Measurements from ENCODE around the gene ANKRD10. TPM values are rescaled to one million over a fixed set of nuclear protein-coding genes. Genes with fewer than 3 reads are reported as not detected.

The ANKRD10 gene
- total and polyA plus RNA-seq, 2 experiments from 2014 or later, result 39.9 to 42.7 TPM

- in situ Hi-C loops (cut with MboI), result no loop called here
- Histone ChIP-seq H3K79me2 (ENCODE audit: insufficient read depth) (no peaks in the 10 kb centered on the region), H3K4me1 (ENCODE audit: insufficient read depth) (peaks cover 5% of the 10 kb centered on the region), H3F3A (ENCODE audit: insufficient read depth) (no peaks in the 10 kb centered on the region; the same call in 1 of the 2 replicates), H3K9me2 (ENCODE audit: insufficient read depth) (no peaks in the 10 kb centered on the region), H3K27me3 (replicated peaks; ENCODE audit: insufficient read depth) (no peaks in the 10 kb centered on the region), H4K20me1 (ENCODE audit: insufficient read depth) (no peaks in the 10 kb centered on the region), H3K9me3 (ENCODE audit: low read depth) (no peaks in the 10 kb centered on the region), H3K36me3 (ENCODE audit: low read depth) (no peaks in the 10 kb centered on the region), H3K9ac (no peak overlapping the region), H3K27ac (no peak overlapping the region), H3K4me2 (ENCODE audit: unreplicated experiment) (no peak overlapping the region), H3K4me3 (no peak overlapping the region), H2AFZ (no peak overlapping the region)
- TF ChIP-seq EZH2 (IDR thresholded peaks at IDR 0.05; ENCODE audit: insufficient read depth, poor library complexity, severe bottlenecking) (no peak), EZH2phosphoT487 (IDR thresholded peaks at IDR 0.05; ENCODE audit: insufficient read depth, low read depth) (no peak)
- WGBS, 2 experiments (ENCODE audit: low coverage in 1 of 2, low lambda C conversion rate in 2 of 2, missing lambda C conversion rate in 2 of 2), result 92 to 93% methylated on average over 15 of the region's 15 CpGs
- DNase-seq, result no peak
Measured at GRCh38 chr13:110879482-110879881, 35.4 kb downstream of the ANKRD10 start.

- Histone ChIP-seq H4K20me1 (ENCODE audit: insufficient read depth) (no peaks in the 10 kb centered on the region), H3K27me3 (replicated peaks; ENCODE audit: insufficient read depth) (no peaks in the 10 kb centered on the region), H3K4me3 (no peak overlapping the region), H3K4me2 (ENCODE audit: unreplicated experiment) (no peak overlapping the region), H3F3A (ENCODE audit: insufficient read depth) (no peaks in the 10 kb centered on the region), H2AFZ (no peak overlapping the region), H3K36me3 (ENCODE audit: low read depth) (no peaks in the 10 kb centered on the region), H3K79me2 (ENCODE audit: insufficient read depth) (no peaks in the 10 kb centered on the region), H3K9me2 (ENCODE audit: insufficient read depth) (no peaks in the 10 kb centered on the region), H3K27ac (no peak overlapping the region), H3K4me1 (ENCODE audit: insufficient read depth) (peaks cover 5% of the 10 kb centered on the region), H3K9ac (no peak overlapping the region), H3K9me3 (ENCODE audit: low read depth) (no peaks in the 10 kb centered on the region)
- DNase-seq, result peak; percentile 24
- TF ChIP-seq EZH2 (IDR thresholded peaks at IDR 0.05; ENCODE audit: insufficient read depth, poor library complexity, severe bottlenecking) (no peak), EZH2phosphoT487 (IDR thresholded peaks at IDR 0.05; ENCODE audit: insufficient read depth, low read depth) (no peak)
- in situ Hi-C loops (cut with MboI), result no loop called here
- WGBS, 2 experiments (ENCODE audit: low coverage in 1 of 2, low lambda C conversion rate in 2 of 2, missing lambda C conversion rate in 2 of 2), result 32 to 33% methylated on average over 4 of the region's 4 CpGs
Measured at GRCh38 chr13:110877737-110878258, 37.1 kb downstream of the ANKRD10 start.

GRCh38 chr13:110876609-110877008, 38.3 kb downstream of the ANKRD10 start:
- Histone ChIP-seq H3K4me3 (no peak overlapping the region), H2AFZ (no peak overlapping the region), H3K9me3 (ENCODE audit: low read depth) (no peaks in the 10 kb centered on the region), H3K79me2 (ENCODE audit: insufficient read depth) (no peaks in the 10 kb centered on the region), H3K27ac (no peak overlapping the region), H3K4me1 (ENCODE audit: insufficient read depth) (peaks cover 5% of the 10 kb centered on the region), H3K4me2 (ENCODE audit: unreplicated experiment) (no peak overlapping the region), H4K20me1 (ENCODE audit: insufficient read depth) (no peaks in the 10 kb centered on the region), H3K36me3 (ENCODE audit: low read depth) (no peaks in the 10 kb centered on the region), H3K27me3 (replicated peaks; ENCODE audit: insufficient read depth) (no peaks in the 10 kb centered on the region), H3K9ac (no peak overlapping the region), H3K9me2 (ENCODE audit: insufficient read depth) (no peaks in the 10 kb centered on the region), H3F3A (ENCODE audit: insufficient read depth) (peaks cover 4% of the 10 kb centered on the region)
- 91 to 92% methylated on average over 3 of the region's 3 CpGs for WGBS, 2 experiments (ENCODE audit: low coverage in 1 of 2, low lambda C conversion rate in 2 of 2, missing lambda C conversion rate in 2 of 2)
- no peak for DNase-seq
- TF ChIP-seq EZH2 (IDR thresholded peaks at IDR 0.05; ENCODE audit: insufficient read depth, poor library complexity, severe bottlenecking), result no peak
- in situ Hi-C loops (cut with MboI), result no loop called here

GRCh38 chr13:110875241-110875640, 39.6 kb downstream of the ANKRD10 start:
- Histone ChIP-seq H3K4me2 (ENCODE audit: unreplicated experiment) (peak overlapping the region; percentile 67), H3K9me3 (ENCODE audit: low read depth) (no peaks in the 10 kb centered on the region), H3K4me1 (ENCODE audit: insufficient read depth) (peaks cover 15% of the 10 kb centered on the region), H3K4me3 (peak overlapping the region; percentile 65), H3K27ac (no peak overlapping the region), H3K79me2 (ENCODE audit: insufficient read depth) (no peaks in the 10 kb centered on the region), H2AFZ (peak overlapping the region; percentile 91), H3K27me3 (replicated peaks; ENCODE audit: insufficient read depth) (no peaks in the 10 kb centered on the region), H3K36me3 (ENCODE audit: low read depth) (no peaks in the 10 kb centered on the region), H3K9ac (peak overlapping the region; percentile 45; the same call in 1 of the 2 replicates), H4K20me1 (ENCODE audit: insufficient read depth) (no peaks in the 10 kb centered on the region), H3K9me2 (ENCODE audit: insufficient read depth) (no peaks in the 10 kb centered on the region), H3F3A (ENCODE audit: insufficient read depth) (peaks cover 17% of the 10 kb centered on the region)
- in situ Hi-C loops (cut with MboI), result no loop called here
- 64 to 68% methylated on average over 8 of the region's 8 CpGs for WGBS, 2 experiments (ENCODE audit: low coverage in 1 of 2, low lambda C conversion rate in 2 of 2, missing lambda C conversion rate in 2 of 2)
- no peak for TF ChIP-seq EZH2 (IDR thresholded peaks at IDR 0.05; ENCODE audit: insufficient read depth, poor library complexity, severe bottlenecking)
- no peak for TF ChIP-seq EZH2phosphoT487 (IDR thresholded peaks at IDR 0.05; ENCODE audit: insufficient read depth, low read depth)
- no peak for DNase-seq
